HepG2 (cell line): Measurements from ENCODE around the gene VAMP8. TPM values are rescaled to one million over a fixed set of nuclear protein-coding genes. Genes with fewer than 3 reads are reported as not detected.

ENCODE experiments used
- CENPT ChIP-seq: sonication (generic); formaldehyde crosslinking; IDR thresholded peaks from 2 replicates; pipeline ENCODE4 v1.8.0; 2022; ENCODE audit warnings: low read depth, mild to moderate bottlenecking, moderate library complexity, missing genetic modification reagents
- GFI1 ChIP-seq: sonication (generic); formaldehyde crosslinking; IDR thresholded peaks from 2 replicates; pipeline ENCODE4 v1.5.0; 2020; ENCODE audit warnings: missing genetic modification reagents, mild to moderate bottlenecking, borderline replicate concordance
- HDAC1 ChIP-seq: sonication (generic); formaldehyde crosslinking; IDR thresholded peaks from 2 replicates; pipeline ENCODE4 v1.5.1; 2020; ENCODE audit warnings: mild to moderate bottlenecking, missing genetic modification reagents
- KAT7 ChIP-seq: IDR thresholded peaks from 2 replicates; pipeline ENCODE4 v1.6.1; 2018; ENCODE audit warnings: borderline replicate concordance, missing compliant biosample characterization
- KMT2B ChIP-seq: IDR thresholded peaks from 2 replicates; pipeline ENCODE4 v1.6.1; 2016; ENCODE audit warnings: missing genetic modification reagents, missing compliant biosample characterization
- MEF2D ChIP-seq: sonication (generic); formaldehyde crosslinking; IDR thresholded peaks from 2 replicates; pipeline ENCODE4 v1.5.1; 2020; ENCODE audit warnings: mild to moderate bottlenecking, missing genetic modification reagents
- NFIC ChIP-seq: IDR thresholded peaks from 2 replicates; pipeline ENCODE4 v1.6.1; 2012; ENCODE audit warnings: mild to moderate bottlenecking, low read length, inconsistent platforms
- PAWR ChIP-seq: sonication (generic); formaldehyde crosslinking; IDR thresholded peaks from 2 replicates; pipeline ENCODE4 v1.4.0; 2020; ENCODE audit warnings: missing genetic modification reagents, mild to moderate bottlenecking, borderline replicate concordance
- POGZ ChIP-seq: sonication (generic); formaldehyde crosslinking; IDR thresholded peaks from 2 replicates; pipeline ENCODE4 v1.4.0; 2020; ENCODE audit warnings: mild to moderate bottlenecking, missing genetic modification reagents
- RCOR2 ChIP-seq: IDR thresholded peaks from 2 replicates; pipeline ENCODE4 v1.6.1; 2016; ENCODE audit warnings: missing biosample characterization, missing genetic modification reagents
- RNF2 ChIP-seq: fragments of 450-650 bp; conservative IDR thresholded peaks from 2 replicates; pipeline ENCODE4 v1.6.1; 2016; ENCODE audit warnings: low read depth
- SIX1 ChIP-seq: sonication (generic); formaldehyde crosslinking; IDR thresholded peaks from 2 replicates; pipeline ENCODE4 v1.4.0; 2020; ENCODE audit warnings: missing genetic modification reagents, borderline replicate concordance
- SOX6 ChIP-seq, 2 experiments: fragments of 450-650 bp in 1 of 2; sonication (generic) in 1 of 2; formaldehyde crosslinking in 1 of 2; IDR thresholded peaks; 2 replicates each; pipeline versions ENCODE4 v1.4.0 to v1.6.1; 2017 to 2020; ENCODE audit warnings: antibody characterized with exemption in 1 of 2, mild to moderate bottlenecking in 1 of 2, missing genetic modification reagents in 1 of 2
- TARDBP ChIP-seq: sonication (generic); formaldehyde crosslinking; IDR thresholded peaks from 2 replicates; pipeline ENCODE4 v1.8.0; 2022; ENCODE audit warnings: mild to moderate bottlenecking, missing genetic modification reagents
- TOPORS ChIP-seq: sonication (generic); formaldehyde crosslinking; IDR thresholded peaks from 2 replicates; pipeline ENCODE4 v1.8.0; 2023; ENCODE audit warnings: mild to moderate bottlenecking, missing genetic modification reagents
- USF2 ChIP-seq, 2 experiments: sonication (generic) in 1 of 2; formaldehyde crosslinking in 1 of 2; IDR thresholded peaks; 2 replicates each; pipeline versions ENCODE4 v1.5.1 to v1.6.1; 2011 to 2020; ENCODE audit warnings: borderline replicate concordance in 1 of 2, low read depth in 1 of 2, low read length in 1 of 2, mild to moderate bottlenecking in 1 of 2, missing genetic modification reagents in 1 of 2, moderate library complexity in 1 of 2
- ZBTB1 ChIP-seq: sonication (generic); formaldehyde crosslinking; IDR thresholded peaks from 2 replicates; pipeline ENCODE4 v1.4.0; 2020; ENCODE audit warnings: missing genetic modification reagents, borderline replicate concordance
- ZFP1 ChIP-seq: IDR thresholded peaks from 2 replicates; pipeline ENCODE4 v1.6.1; 2016
- ZNF343 ChIP-seq: sonication (generic); formaldehyde crosslinking; IDR thresholded peaks from 2 replicates; pipeline ENCODE4 v1.4.0; 2020; ENCODE audit warnings: mild to moderate bottlenecking, missing genetic modification reagents
- ZNF430 ChIP-seq: sonication (generic); formaldehyde crosslinking; IDR thresholded peaks from 2 replicates; pipeline ENCODE4 v1.9.0; 2021; ENCODE audit warnings: mild to moderate bottlenecking, missing genetic modification reagents
- ZNF781 ChIP-seq: sonication (generic); formaldehyde crosslinking; IDR thresholded peaks from 2 replicates; pipeline ENCODE4 v1.5.1; 2020; ENCODE audit warnings: borderline replicate concordance, mild to moderate bottlenecking, missing genetic modification reagents; ENCODE audit errors: not compliant biosample characterization
- polyA plus RNA-seq, 8 experiments: library from polyadenylated mRNA; depleted of rRNA in 3 of 8; stranded (reverse) in 7 of 8; unstranded in 1 of 8; fragments of >200 nt; fragmentation: Illumina TruSeq in 4 of 8; extraction: Trizol in 4 of 8; gene quantifications; 2 replicates each; pipeline versions ENCODE4 v1.2.1 to v1.2.3, GENCODE V29; 2011 to 2016; ENCODE audit warnings: low read depth in 4 of 8, missing spikeins in 1 of 8, mixed read lengths in 1 of 8; ENCODE audit not compliant: insufficient read depth in 1 of 8
- total RNA-seq, 5 experiments: library from RNA; depleted of rRNA; stranded (reverse); fragments of >200 nt; fragmentation: Illumina TruSeq; extraction: Trizol; gene quantifications; 2 replicates each; pipeline ENCODE4 v1.2.3, GENCODE V29; 2016; ENCODE audit warnings: low read depth in 1 of 5
- TF ChIP-seq, protein P1 (sequence below): sonication (generic); formaldehyde crosslinking; IDR thresholded peaks from 2 replicates; pipeline ENCODE4 v1.4.0; 2020; ENCODE audit warnings: missing genetic modification reagents, borderline replicate concordance

VAMP8 gene
- total and polyA plus RNA-seq, 2 of the 13 experiments (the other 11 are each of a cell fraction or from before 2014, with no cell fraction given), result 83.3 to 157 TPM

DNA sequence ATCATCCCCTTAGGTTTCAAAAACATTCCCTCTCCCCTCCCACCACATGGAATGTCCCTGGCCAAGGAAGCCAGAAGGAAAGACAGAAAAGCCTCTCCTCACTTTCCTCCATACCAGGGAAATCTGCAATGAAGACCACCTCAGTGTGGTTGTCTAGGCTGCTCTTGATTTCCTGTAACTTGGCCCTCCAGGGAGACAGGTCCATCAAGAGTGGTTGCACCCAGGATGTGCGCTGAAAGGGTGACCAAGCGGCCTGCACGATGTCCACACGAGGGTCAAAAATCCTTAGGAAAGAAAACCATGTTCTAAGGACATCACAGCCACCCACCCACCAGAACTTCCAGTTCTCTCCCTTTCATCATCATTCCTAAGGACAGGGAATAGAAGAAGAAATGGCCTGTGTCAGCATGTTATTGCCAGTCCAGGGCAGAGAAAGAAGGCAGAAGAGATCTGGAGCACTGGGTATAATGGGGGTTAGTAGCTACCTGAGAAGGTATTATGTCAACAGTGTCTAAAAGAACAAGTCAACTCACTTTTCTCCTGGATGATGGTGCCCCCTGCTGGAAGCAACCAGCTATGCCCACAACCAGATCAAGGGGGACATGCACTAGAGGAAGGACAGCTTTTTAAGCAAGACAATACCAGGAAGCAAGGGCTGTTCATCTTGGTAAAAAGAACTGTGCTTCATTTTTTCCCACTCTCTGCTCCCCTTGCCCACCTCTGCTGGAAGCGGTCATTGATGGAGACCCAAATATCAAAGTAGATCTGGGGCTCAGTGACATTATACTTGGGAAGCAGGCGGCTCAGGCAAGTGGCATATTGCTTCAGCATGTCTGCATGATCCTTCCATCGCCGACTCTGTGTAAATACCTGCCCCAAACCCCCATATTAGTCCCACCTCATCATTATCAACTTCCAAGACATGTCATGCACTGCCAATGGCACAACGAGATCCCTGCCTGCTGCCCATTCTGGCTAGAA lies 25.4 kb upstream of the VAMP8 start (continued):
- no peak for TF ChIP-seq ZBTB1 (CRISPR knock-in tag)
- TF ChIP-seq RNF2, result no peak
- TF ChIP-seq POGZ (CRISPR knock-in tag), result no peak
- no peak for TF ChIP-seq NFIC
- TF ChIP-seq TARDBP (CRISPR knock-in tag), result no peak
- 0 out of 2 replicates have a peak, but pooled peaks have one; percentile 17 for TF ChIP-seq MEF2D (CRISPR knock-in tag)
- TF ChIP-seq, protein P1, sequence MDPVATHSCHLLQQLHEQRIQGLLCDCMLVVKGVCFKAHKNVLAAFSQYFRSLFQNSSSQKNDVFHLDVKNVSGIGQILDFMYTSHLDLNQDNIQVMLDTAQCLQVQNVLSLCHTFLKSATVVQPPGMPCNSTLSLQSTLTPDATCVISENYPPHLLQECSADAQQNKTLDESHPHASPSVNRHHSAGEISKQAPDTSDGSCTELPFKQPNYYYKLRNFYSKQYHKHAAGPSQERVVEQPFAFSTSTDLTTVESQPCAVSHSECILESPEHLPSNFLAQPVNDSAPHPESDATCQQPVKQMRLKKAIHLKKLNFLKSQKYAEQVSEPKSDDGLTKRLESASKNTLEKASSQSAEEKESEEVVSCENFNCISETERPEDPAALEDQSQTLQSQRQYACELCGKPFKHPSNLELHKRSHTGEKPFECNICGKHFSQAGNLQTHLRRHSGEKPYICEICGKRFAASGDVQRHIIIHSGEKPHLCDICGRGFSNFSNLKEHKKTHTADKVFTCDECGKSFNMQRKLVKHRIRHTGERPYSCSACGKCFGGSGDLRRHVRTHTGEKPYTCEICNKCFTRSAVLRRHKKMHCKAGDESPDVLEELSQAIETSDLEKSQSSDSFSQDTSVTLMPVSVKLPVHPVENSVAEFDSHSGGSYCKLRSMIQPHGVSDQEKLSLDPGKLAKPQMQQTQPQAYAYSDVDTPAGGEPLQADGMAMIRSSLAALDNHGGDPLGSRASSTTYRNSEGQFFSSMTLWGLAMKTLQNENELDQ (CRISPR knock-in tag), result peak; percentile 75; the same call in 1 of the 2 replicates
- TF ChIP-seq ZNF430, result no peak
- TF ChIP-seq ZNF781 (CRISPR knock-in tag), result no peak
- TF ChIP-seq USF2 (IDR thresholded peaks at IDR 0.05; ENCODE audit: low read depth, low read length), result no peak
- no peak for TF ChIP-seq USF2 (CRISPR knock-in tag; IDR thresholded peaks at IDR 0.05; ENCODE audit: borderline replicate concordance)
- no peak for TF ChIP-seq GFI1 (CRISPR knock-in tag)
- TF ChIP-seq ZNF343 (CRISPR knock-in tag), result no peak
- TF ChIP-seq SOX6 (IDR thresholded peaks at IDR 0.05), result no peak
- TF ChIP-seq SOX6 (CRISPR knock-in tag; IDR thresholded peaks at IDR 0.05), result peak; percentile 27; the same call in 1 of the 2 replicates
- TF ChIP-seq SIX1, result no peak
- peak; percentile 32; the same call in 1 of the 2 replicates for TF ChIP-seq HDAC1 (CRISPR knock-in tag)
- TF ChIP-seq RCOR2 (CRISPR knock-in tag), result no peak
- no peak for TF ChIP-seq KMT2B
- TF ChIP-seq KAT7, result peak; percentile 75; the same call in 1 of the 2 replicates
- 0 out of 2 replicates have a peak, but pooled peaks have one; percentile 38 for TF ChIP-seq TOPORS (CRISPR knock-in tag)
- 0 out of 2 replicates have a peak, but pooled peaks have one; percentile 20 for TF ChIP-seq ZFP1 (CRISPR knock-in tag)
- TF ChIP-seq CENPT, result no peak
- no peak for TF ChIP-seq PAWR (CRISPR knock-in tag)
